ENCODE measurements around the gene RETN. TPM values are rescaled to one million over a fixed set of nuclear protein-coding genes. Genes with fewer than 3 reads are reported as not detected.

Gene RETN
- polyA plus RNA-seq, 3 donors = 42.1 to 119 (median 60.0) TPM

DNA sequence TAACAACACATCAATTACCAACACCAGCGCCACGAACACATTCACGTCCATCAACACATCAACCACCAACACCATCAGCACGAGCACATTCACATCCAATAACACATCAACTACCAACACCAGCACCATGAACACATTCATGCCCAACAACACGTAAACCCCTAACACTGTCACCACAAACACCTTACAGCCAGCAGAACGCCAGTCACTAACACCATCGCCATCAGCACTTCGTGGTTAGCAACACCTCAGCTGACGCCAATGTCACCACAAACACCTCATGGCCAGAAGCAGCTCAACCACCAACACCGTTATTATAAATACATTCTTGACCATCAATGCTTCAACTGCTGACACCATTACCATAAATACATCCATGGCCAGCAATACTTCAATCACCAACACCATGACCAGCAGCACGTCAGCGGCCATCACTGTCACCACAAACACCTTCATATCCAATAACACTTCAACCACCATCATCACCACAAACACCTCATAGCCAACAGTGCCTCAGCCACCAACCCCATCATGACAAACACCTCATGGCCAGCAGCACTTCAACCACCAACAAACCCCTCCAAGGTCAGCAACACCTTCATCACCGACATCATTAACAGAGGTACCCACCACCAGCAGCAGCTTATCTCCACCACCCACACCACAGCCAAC is 23.7 kb downstream of the RETN start:
- Histone ChIP-seq H2AFZ (ENCODE audit: insufficient read depth, low read depth, low read length, poor library complexity, severe bottlenecking) (no peak overlapping the region), H3K9ac (ENCODE audit: insufficient read depth, low read length, poor library complexity, severe bottlenecking) (no peak overlapping the region), H3K4me2 (replicated peaks; ENCODE audit: extremely low read depth, low read length, poor library complexity, severe bottlenecking) (no peak overlapping the region), H3K27me3 (ENCODE audit: control insufficient read depth in 2 of 2, insufficient read depth in 2 of 2, low read length in 2 of 2) (no peaks in the 10 kb centered on the region), H3K4me3 (replicated peaks in 1 of 3; ENCODE audit: low read depth in 2 of 3, low read length in 3 of 3) (no peak overlapping the region), H3K36me3 (replicated peaks in 1 of 2; ENCODE audit: control insufficient read depth in 1 of 2, insufficient read depth in 2 of 2, low read length in 2 of 2) (no peaks in the 10 kb centered on the region), H4K20me1 (ENCODE audit: insufficient read depth, low read length) (no peaks in the 10 kb centered on the region), H3K27ac (ENCODE audit: low read depth in 1 of 2, low read length in 2 of 2) (no peak overlapping the region), H3K9me3 (replicated peaks in 1 of 2; ENCODE audit: control insufficient read depth in 1 of 2, insufficient read depth in 1 of 2, low read length in 2 of 2) (no peaks in the 10 kb centered on the region), H3K4me1 (ENCODE audit: control insufficient read depth in 1 of 2, insufficient read depth in 2 of 2, low read length in 2 of 2) (peaks cover 19 to 24% of the 10 kb centered on the region in 2 donors), H3K79me2 (ENCODE audit: insufficient read depth, low read length) (no peaks in the 10 kb centered on the region)
- Mint-ChIP-seq H3K9me3 (peaks cover 0 to 5% (median 0%) of the 10 kb centered on the region in 7 donors), H3K27ac (no peak overlapping the region), H3K36me3 (no peaks in the 10 kb centered on the region), H3K4me3 (no peak overlapping the region), H3K27me3 (ENCODE audit: low read depth in 3 of 3) (peaks cover 0 to 6% (median 6%) of the 10 kb centered on the region in 3 donors), H3K4me1 (peaks cover 25% of the 10 kb centered on the region)
- DNase-seq = no peak
- intact Hi-C loops (cut with micrococcal nuclease) = no loop called here
- WGBS (ENCODE audit: insufficient coverage) = 96% methylated on average over 13 of the region's 13 CpGs
- TF ChIP-seq, protein P1, sequence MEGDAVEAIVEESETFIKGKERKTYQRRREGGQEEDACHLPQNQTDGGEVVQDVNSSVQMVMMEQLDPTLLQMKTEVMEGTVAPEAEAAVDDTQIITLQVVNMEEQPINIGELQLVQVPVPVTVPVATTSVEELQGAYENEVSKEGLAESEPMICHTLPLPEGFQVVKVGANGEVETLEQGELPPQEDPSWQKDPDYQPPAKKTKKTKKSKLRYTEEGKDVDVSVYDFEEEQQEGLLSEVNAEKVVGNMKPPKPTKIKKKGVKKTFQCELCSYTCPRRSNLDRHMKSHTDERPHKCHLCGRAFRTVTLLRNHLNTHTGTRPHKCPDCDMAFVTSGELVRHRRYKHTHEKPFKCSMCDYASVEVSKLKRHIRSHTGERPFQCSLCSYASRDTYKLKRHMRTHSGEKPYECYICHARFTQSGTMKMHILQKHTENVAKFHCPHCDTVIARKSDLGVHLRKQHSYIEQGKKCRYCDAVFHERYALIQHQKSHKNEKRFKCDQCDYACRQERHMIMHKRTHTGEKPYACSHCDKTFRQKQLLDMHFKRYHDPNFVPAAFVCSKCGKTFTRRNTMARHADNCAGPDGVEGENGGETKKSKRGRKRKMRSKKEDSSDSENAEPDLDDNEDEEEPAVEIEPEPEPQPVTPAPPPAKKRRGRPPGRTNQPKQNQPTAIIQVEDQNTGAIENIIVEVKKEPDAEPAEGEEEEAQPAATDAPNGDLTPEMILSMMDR (IDR thresholded peaks at IDR 0.05) = no peak

DNA sequence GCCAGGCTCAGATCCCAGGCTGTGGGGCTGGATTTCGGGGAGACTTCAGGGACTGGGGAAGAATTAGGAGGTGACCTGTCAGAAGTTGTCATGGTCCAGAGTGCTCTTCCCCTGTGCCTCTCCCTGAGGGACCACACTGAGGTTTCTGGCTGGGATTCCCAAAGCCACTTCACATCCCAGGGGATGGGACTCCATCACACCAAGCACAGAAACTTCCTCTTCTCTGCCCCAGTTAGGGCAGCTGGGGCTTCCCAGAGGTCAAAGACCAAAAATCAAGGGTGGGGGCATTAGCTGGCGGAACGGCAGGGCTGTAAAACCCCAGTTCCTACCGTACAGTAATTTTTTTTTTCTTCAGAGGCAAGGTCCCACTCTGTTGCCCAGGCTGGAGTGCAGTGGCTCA is 25.6 kb downstream of the RETN start:
- H3K27ac ChIP-seq (ENCODE audit: low read depth in 1 of 2, low read length in 2 of 2) = no peak overlapping the region
- H3K79me2 ChIP-seq (ENCODE audit: insufficient read depth, low read length) = no peaks in the 10 kb centered on the region
- H3K9ac ChIP-seq (ENCODE audit: insufficient read depth, low read length, poor library complexity, severe bottlenecking) = no peak overlapping the region
- H3K4me2 ChIP-seq (replicated peaks; ENCODE audit: extremely low read depth, low read length, poor library complexity, severe bottlenecking) = no peak overlapping the region
- Mint-ChIP-seq H3K4me3 (no peak overlapping the region), H3K9me3 (no peaks in the 10 kb centered on the region), H3K4me1 (peaks cover 28% of the 10 kb centered on the region), H3K27ac (peak overlapping the region in 2 of 7 donors; percentile 15 to 78), H3K27me3 (ENCODE audit: low read depth in 3 of 3) (peaks cover 0 to 10% (median 6%) of the 10 kb centered on the region in 3 donors), H3K36me3 (no peaks in the 10 kb centered on the region)
- no peak overlapping the region for H3K4me3 ChIP-seq (replicated peaks in 1 of 3; ENCODE audit: low read depth in 2 of 3, low read length in 3 of 3)
- TF ChIP-seq, protein P1 (IDR thresholded peaks at IDR 0.05) = no peak
- H3K9me3 ChIP-seq (replicated peaks in 1 of 2; ENCODE audit: control insufficient read depth in 1 of 2, insufficient read depth in 1 of 2, low read length in 2 of 2) = no peaks in the 10 kb centered on the region
- peak overlapping the region; percentile 35 for H2AFZ ChIP-seq (ENCODE audit: insufficient read depth, low read depth, low read length, poor library complexity, severe bottlenecking)
- no peaks in the 10 kb centered on the region for H4K20me1 ChIP-seq (ENCODE audit: insufficient read depth, low read length)
- no peaks in the 10 kb centered on the region for H3K36me3 ChIP-seq (replicated peaks in 1 of 2; ENCODE audit: control insufficient read depth in 1 of 2, insufficient read depth in 2 of 2, low read length in 2 of 2)
- peaks cover 21 to 28% of the 10 kb centered on the region in 2 donors for H3K4me1 ChIP-seq (ENCODE audit: control insufficient read depth in 1 of 2, insufficient read depth in 2 of 2, low read length in 2 of 2)
- intact Hi-C loops (cut with micrococcal nuclease) = no loop called here
- no peaks in the 10 kb centered on the region for H3K27me3 ChIP-seq (ENCODE audit: control insufficient read depth in 2 of 2, insufficient read depth in 2 of 2, low read length in 2 of 2)
- WGBS (ENCODE audit: insufficient coverage) = 59% methylated on average over 3 of the region's 4 CpGs
- peak in 1 of 3 donors; percentile 40 for DNase-seq
